ENCODE data around the gene MYOM1.

The MYOM1 gene

GRCh38 chr18:3183103-3183717 lies 36.6 kb downstream of the MYOM1 start:
- no peak for DNase-seq

- DNase-seq, result no peak
Measured at GRCh38 chr18:3180325-3180724, 39.4 kb downstream of the MYOM1 start.

GRCh38 chr18:3179430-3180089 lies 40.2 kb downstream of the MYOM1 start:
- DNase-seq, result no peak

DNA sequence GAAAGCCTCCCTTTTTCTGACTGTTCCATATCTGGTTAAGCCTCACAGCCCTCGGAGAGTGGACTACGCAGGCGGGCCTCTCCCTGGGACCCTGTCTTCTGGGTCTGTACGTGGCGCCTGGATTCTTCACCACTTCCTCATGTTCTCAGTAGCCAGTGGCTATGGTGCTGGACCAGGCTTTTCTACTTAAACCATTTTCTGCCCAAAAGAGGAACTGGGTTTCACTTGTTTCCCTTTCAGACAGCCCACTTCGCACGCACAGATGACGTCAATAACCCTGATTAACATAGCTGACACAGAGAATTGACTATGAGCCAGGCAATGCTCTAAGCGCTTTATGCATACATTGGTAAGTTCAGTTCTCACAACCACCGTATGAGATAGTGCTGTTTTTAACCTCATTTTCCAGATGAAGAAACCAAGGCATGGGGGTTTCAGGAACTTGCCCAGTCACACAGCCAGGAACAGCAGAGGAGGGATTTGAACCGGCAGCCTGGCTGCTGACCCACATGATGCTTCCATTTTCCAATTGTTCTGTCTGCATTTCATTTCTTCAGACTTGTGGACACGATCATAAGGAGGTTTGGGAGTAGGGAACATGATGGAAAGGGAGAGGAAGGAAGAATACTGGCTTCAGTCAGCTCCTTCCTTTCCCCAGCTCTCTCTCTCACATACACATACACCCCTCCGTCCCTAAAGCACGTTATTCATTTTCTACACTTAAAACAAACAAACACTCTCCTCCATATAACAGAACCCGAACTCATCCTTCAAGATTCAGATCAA lies 41.7 kb downstream of the MYOM1 start:
- DNase-seq, result no peak

GRCh38 chr18:3175195-3175758 lies 44.5 kb downstream of the MYOM1 start:
- DNase-seq, result no peak

DNA sequence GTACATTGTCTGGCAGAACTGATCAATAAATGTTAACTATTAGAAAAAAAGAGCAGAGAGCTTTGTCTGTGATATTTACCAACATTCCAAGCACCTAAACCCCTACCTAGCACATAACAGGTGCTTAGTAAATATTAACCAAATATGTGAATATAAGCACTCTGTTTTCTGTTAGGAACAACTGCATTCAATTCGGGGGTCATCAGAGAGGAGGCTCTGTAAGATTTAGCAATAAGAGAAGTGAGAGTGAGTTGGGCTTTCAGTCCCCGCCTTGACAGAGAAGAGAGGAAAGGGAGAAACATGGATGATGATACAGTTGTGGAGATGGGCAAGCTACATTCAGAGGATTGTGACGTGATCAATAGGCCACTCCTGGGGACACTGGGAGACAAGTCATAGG lies 47.7 kb downstream of the MYOM1 start:
- no peak for DNase-seq

GRCh38 chr18:3171631-3172030 lies 48.1 kb downstream of the MYOM1 start:
- peak; percentile 39 for DNase-seq

DNA sequence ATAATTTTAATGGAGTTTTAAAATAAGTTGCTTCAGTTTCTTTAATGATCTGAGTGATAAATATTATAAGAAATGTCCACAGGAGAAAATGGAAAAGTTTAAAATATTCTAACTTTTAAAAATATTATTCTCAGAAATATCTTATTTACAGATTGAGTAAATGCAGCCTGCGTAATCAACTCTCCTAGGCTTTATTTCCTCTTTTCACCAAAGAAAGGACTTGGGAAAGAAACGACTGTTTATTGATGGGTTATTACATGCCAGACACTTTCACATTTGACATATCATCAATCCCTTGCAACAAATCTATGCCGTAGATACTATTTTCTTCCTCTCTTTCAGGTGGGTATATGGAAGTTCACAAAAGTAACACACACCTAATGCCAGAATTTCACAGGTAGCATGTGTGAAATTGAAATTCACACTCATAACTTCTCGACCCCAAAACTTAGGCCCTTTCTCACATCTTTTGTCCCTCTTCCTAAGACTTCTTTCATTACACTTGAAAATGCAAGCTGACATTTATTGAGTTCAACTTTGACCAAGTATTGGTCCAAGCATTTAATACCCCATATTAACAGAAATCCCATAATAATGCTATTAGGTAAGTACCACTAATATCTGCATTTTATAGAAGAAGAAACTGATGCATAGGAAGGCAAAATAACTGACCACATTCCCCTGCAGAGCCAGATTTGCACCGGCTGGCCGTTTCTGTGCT lies 49.2 kb downstream of the MYOM1 start:
- DNase-seq, result no peak

DNA sequence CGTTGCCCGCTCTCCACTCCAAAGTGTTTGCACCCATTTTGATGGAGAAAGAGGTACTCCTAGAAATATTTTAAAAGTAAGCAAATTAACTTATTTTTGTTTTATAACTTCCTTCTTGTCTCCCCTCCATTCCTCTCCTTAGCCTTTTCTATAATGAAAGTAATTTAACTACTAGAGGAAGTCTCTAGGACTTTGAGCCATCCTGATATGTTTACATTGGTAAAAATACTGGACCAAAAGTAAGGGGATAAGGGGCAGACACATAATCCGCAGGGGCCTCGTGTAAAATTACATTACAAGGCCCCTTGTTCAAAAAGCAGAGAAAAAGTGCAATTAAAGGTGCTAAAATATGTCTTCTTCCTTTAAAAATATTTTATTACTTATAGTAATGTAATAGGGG lies 55.4 kb downstream of the MYOM1 start:
- DNase-seq, result no peak

DNA sequence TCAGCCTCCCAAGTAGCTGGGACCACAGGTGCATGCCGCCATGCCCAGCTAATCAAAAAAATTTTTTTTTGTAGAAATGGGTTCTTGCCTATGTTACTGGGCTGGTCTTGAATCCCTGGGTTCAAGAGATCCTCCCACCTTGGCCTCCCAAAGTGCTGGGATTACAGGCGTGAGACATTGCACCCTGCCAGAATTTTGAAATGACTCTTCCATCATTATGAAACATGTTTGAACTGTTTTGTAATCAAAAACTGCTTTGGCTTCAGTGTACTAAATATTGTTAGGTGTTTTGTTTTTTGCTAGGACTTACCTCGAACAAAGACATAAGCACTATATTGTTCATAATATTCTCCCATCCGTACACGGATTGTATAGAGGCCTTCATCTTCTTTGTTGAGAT lies 55.8 kb downstream of the MYOM1 start:
- DNase-seq, result no peak

DNA sequence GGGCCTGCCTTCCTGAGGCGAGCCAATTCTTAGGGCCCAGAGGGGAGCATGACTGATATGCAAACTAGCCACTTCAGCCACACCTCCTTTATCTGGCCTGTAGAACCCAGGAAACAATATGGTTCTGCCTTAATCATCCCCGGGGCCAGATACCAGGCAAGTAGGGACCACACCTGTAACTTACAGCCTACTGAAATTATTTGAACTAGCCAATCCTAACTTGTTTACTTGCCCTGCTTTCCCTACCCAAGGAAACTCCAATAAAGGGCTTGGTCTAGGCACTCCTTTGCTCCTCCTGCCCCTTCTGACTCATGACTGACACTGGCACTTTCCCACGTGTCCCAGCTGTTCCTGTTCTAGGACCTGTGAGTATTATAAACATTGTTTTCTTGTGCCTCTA lies 57.6 kb downstream of the MYOM1 start:
- DNase-seq, result no peak

GRCh38 chr18:3159830-3160229 lies 59.9 kb downstream of the MYOM1 start:
- no peak for DNase-seq

DNA sequence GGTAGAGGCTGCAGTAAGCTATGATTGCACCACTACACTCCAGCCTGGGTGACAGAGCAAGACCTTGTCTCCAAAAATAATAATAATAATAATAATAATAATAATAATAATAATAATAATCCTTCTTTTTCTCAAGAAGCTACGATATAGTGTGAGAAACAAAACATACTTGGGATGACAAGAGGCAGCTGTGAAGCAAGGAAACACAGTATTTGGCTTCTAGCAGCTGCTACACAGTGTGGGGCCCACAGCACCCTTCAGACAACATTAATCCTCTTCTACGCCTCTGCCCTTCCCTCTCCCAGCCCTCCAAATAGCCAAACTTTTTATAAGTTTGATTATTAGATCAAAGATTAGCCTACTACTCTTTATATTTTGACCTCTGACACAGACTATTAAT lies 62.2 kb downstream of the MYOM1 start:
- DNase-seq, result no peak

GRCh38 chr18:3157086-3157485 lies 62.7 kb downstream of the MYOM1 start:
- DNase-seq, result no peak

- no peak for DNase-seq
Measured at GRCh38 chr18:3156325-3156640, 63.5 kb downstream of the MYOM1 start.

GRCh38 chr18:3154214-3154613 lies 65.6 kb downstream of the MYOM1 start:
- DNase-seq, result no peak

DNA sequence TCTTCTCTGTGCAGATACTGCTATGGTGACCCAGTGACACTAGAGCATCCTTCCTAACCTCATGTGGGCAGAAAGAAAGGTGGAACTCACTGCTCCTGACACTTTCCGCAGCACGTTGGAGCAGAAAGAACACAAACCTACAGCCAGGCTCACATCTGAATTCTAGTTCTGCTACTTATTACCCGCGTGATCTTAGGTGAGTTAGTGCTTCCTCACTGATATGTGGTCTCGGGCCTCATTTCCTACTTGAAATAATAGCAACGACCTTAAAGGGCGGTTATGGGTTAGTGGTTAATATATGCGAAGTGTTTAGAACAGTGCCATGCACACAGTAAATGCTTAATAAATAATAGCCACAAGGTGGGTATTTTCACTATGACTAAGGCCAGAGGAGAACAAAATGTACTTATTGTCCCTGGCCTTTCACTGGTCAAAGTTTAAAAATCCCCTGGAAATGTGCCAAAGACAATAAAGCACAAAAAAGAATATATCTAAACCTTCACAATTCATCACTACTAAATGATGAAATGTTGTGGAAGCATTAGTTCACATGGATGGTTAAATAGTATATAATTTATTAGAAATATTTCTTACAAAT lies 66.6 kb downstream of the MYOM1 start:
- no peak for DNase-seq

DNA sequence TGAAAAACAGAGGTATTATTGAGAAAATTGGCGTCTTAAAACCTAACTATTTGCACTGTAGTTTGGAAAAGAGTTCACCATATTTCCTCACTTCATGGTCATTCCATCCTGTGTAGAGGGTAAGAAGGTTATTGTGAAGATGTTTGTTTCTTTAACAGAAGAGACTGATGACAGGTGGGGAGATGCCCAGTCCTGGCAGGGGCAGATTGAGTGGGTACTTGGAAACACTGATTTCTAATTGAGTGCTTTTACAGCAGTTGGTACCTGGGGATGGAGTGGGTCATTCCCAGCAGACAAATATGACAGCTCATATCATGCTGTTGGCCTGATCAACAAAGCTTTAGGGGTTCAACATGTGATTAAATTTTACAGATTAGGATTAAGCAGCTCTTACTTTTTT lies 67.5 kb downstream of the MYOM1 start:
- DNase-seq, result no peak

- DNase-seq, result peak; percentile 52
Measured at GRCh38 chr18:3151399-3152264, 68.1 kb downstream of the MYOM1 start.

DNA sequence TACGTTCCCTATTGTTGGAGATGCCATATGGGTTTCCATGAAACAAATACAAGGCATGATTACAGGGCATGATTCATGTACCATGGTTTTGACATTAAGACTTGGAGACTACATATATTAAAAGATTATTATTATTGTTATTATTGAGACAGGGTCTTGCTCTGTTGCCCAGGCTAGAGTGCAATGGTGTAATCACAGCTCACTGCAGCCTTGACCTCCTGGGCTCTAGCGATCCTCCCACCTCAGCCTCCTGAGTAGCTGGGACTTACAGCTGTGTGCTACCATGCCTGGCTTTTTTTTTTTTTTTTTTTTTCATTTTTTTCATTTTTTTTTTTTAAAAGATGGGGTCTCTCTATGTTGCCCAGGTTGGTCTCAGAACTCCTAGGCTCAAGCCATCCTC lies 69.1 kb downstream of the MYOM1 start:
- no peak for DNase-seq

DNA sequence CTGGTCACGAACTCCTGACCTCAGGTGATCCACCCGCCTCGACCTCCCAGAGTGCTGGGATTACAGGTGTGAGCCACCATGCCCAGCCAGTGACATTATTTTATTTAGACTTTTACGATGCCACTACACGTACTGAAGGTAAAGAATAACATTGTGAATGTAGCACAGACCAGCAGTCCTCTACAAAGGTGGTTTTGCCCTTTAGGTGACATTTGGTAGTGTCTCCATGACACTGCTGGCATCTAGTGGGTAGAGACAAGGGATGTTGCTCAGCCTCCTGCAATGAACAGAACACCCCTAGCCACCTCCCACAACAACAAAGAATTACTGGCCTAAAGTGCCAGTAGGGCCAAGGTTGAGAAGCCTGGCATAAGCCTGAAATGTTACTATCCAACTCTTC lies 69.5 kb downstream of the MYOM1 start:
- DNase-seq, result no peak

- DNase-seq, result peak; percentile 9
Measured at GRCh38 chr18:3148930-3149535, 70.7 kb downstream of the MYOM1 start.

Measured in NCI-H2171 treated with DMSO at 0.1 percent for 48 hours (cell line).